HEK293 (cell line): ENCODE data around the gene BAG2.

Experiments used
- ZNF114 ChIP-seq: fragments of 450-650 bp; formaldehyde crosslinking; IDR thresholded peaks from 2 replicates; pipeline ENCODE4 v1.5.0; 2017; ENCODE audit warnings: missing biosample characterization, missing genetic modification characterization
- ZNF121 ChIP-seq: fragments of 450-650 bp; formaldehyde crosslinking; IDR thresholded peaks from 2 replicates; pipeline ENCODE4 v1.5.1; 2016; ENCODE audit warnings: missing biosample characterization, missing genetic modification characterization
- ZNF24 ChIP-seq: fragments of 450-650 bp; formaldehyde crosslinking; IDR thresholded peaks from 2 replicates; pipeline ENCODE4 v1.5.1; 2016; ENCODE audit warnings: missing biosample characterization, missing genetic modification characterization
- ZNF626 ChIP-seq: fragments of 450-650 bp; sonication (Bioruptor Pico); formaldehyde crosslinking; IDR thresholded peaks from 2 replicates; pipeline ENCODE4 v1.5.1; 2018; ENCODE audit warnings: missing biosample characterization, missing genetic modification characterization, inconsistent platforms
- ZNF677 ChIP-seq: fragments of 450-650 bp; IDR thresholded peaks from 2 replicates; pipeline ENCODE4 v1.5.0; 2018; ENCODE audit warnings: missing biosample characterization, mild to moderate bottlenecking, missing genetic modification characterization, moderate library complexity
- ZNF830 ChIP-seq: fragments of 450-650 bp; IDR thresholded peaks from 2 replicates; pipeline ENCODE4 v1.5.0; 2018; ENCODE audit warnings: missing biosample characterization, missing genetic modification characterization, low read depth, mild to moderate bottlenecking, moderate library complexity
- TF ChIP-seq, protein P1 (sequence below): fragments of 450-650 bp; formaldehyde crosslinking; IDR thresholded peaks from 2 replicates; pipeline ENCODE4 v1.5.1; 2016; ENCODE audit warnings: missing biosample characterization, missing genetic modification characterization
- TF ChIP-seq, protein P2 (sequence below): fragments of 450-650 bp; formaldehyde crosslinking; IDR thresholded peaks from 2 replicates; pipeline ENCODE4 v1.5.1; 2016; ENCODE audit warnings: missing biosample characterization, missing genetic modification characterization

DNA sequence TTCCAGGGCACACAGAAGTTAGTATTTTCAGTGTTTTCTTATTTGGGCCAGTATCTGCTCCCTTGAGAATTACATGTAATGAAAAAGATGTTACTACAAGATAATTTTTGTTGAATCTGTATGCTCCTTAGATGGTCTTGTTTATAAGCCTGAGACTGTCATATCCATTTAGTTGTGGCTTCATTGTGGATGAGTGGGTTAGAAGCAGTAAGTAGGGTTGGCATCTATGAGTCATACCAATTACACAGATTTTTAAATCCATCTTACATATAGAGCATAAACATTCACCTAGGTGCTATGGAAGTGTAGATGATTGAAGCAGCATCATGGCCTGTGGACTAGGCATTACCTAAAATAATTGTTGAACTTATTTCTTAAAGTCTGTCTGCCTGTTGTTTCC lies 13.5 kb upstream of the BAG2 start:
- TF ChIP-seq ZNF114 (tag by site-specific recombination) (no peak), ZNF121 (tag by site-specific recombination) (no peak), ZNF830 (tag by site-specific recombination) (no peak), ZNF677 (no peak), ZNF626 (tag by site-specific recombination) (no peak), ZNF24 (tag by site-specific recombination) (no peak)
- TF ChIP-seq, protein P1, sequence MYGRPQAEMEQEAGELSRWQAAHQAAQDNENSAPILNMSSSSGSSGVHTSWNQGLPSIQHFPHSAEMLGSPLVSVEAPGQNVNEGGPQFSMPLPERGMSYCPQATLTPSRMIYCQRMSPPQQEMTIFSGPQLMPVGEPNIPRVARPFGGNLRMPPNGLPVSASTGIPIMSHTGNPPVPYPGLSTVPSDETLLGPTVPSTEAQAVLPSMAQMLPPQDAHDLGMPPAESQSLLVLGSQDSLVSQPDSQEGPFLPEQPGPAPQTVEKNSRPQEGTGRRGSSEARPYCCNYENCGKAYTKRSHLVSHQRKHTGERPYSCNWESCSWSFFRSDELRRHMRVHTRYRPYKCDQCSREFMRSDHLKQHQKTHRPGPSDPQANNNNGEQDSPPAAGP (tag by site-specific recombination), result no peak
- TF ChIP-seq, protein P2, sequence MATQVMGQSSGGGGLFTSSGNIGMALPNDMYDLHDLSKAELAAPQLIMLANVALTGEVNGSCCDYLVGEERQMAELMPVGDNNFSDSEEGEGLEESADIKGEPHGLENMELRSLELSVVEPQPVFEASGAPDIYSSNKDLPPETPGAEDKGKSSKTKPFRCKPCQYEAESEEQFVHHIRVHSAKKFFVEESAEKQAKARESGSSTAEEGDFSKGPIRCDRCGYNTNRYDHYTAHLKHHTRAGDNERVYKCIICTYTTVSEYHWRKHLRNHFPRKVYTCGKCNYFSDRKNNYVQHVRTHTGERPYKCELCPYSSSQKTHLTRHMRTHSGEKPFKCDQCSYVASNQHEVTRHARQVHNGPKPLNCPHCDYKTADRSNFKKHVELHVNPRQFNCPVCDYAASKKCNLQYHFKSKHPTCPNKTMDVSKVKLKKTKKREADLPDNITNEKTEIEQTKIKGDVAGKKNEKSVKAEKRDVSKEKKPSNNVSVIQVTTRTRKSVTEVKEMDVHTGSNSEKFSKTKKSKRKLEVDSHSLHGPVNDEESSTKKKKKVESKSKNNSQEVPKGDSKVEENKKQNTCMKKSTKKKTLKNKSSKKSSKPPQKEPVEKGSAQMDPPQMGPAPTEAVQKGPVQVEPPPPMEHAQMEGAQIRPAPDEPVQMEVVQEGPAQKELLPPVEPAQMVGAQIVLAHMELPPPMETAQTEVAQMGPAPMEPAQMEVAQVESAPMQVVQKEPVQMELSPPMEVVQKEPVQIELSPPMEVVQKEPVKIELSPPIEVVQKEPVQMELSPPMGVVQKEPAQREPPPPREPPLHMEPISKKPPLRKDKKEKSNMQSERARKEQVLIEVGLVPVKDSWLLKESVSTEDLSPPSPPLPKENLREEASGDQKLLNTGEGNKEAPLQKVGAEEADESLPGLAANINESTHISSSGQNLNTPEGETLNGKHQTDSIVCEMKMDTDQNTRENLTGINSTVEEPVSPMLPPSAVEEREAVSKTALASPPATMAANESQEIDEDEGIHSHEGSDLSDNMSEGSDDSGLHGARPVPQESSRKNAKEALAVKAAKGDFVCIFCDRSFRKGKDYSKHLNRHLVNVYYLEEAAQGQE, result no peak
